GM21529 (cell line): ENCODE results near the gene IKBKG.
"Not testable (repeated sequence)": the region's sequence is repeated elsewhere in the genome, so short reads cannot be mapped to it uniquely, and the experiment has no call there.

Experiments
- ATAC-seq: cut with Tn5 transposase; IDR thresholded peaks from one replicate; pipeline ENCODE4 v1.9.1; 2021; ENCODE audit not compliant: unreplicated experiment

The IKBKG gene

GRCh38 chrX:154558060-154558690, 10.8 kb downstream of the IKBKG start:
- not testable (repeated sequence) for ATAC-seq

- not testable (repeated sequence) for ATAC-seq
Measured at GRCh38 chrX:154558896-154559295, 11.5 kb downstream of the IKBKG start.

GRCh38 chrX:154560326-154560725, 12.9 kb downstream of the IKBKG start:
- ATAC-seq: not testable (repeated sequence)

- not testable (repeated sequence) for ATAC-seq
Measured at GRCh38 chrX:154562295-154562694, 14.9 kb downstream of the IKBKG start.

- ATAC-seq: not testable (repeated sequence)
Measured at GRCh38 chrX:154570361-154570760, 22.9 kb downstream of the IKBKG start.

- ATAC-seq: not testable (repeated sequence)
Measured at GRCh38 chrX:154573061-154573460, 25.6 kb downstream of the IKBKG start.

GRCh38 chrX:154575076-154575475, 27.7 kb downstream of the IKBKG start:
- not testable (repeated sequence) for ATAC-seq

- not testable (repeated sequence) for ATAC-seq
Measured at GRCh38 chrX:154582994-154583393, 35.6 kb downstream of the IKBKG start.

GRCh38 chrX:154584585-154585183, 37.3 kb downstream of the IKBKG start, which contains the start of gene CTAG1A:
CTAG1A (plus strand) TSS chrX:154585133; CDS start chrX:154585207, 74 bp downstream.
- not testable (repeated sequence) for ATAC-seq

- not testable (repeated sequence) for ATAC-seq
Measured at GRCh38 chrX:154590415-154590814, 43.0 kb downstream of the IKBKG start.

- no peak for ATAC-seq
Measured at GRCh38 chrX:154592505-154592904, 45.1 kb downstream of the IKBKG start.

GRCh38 chrX:154593201-154593600, 45.8 kb downstream of the IKBKG start:
- ATAC-seq: no peak

GRCh38 chrX:154594491-154594890, 47.1 kb downstream of the IKBKG start:
- no peak for ATAC-seq

- ATAC-seq: no peak
Measured at GRCh38 chrX:154595559-154596249, 48.3 kb downstream of the IKBKG start.

GRCh38 chrX:154596290-154596929, 49.0 kb downstream of the IKBKG start:
- no peak for ATAC-seq

- ATAC-seq: no peak
Measured at GRCh38 chrX:154597221-154597620, 49.8 kb downstream of the IKBKG start.

- ATAC-seq: no peak
Measured at GRCh38 chrX:154598656-154599055, 51.2 kb downstream of the IKBKG start.

- ATAC-seq: no peak
Measured at GRCh38 chrX:154599531-154599930, 52.1 kb downstream of the IKBKG start.

GRCh38 chrX:154600759-154601374, 53.4 kb downstream of the IKBKG start:
- no peak for ATAC-seq

GRCh38 chrX:154602226-154602625, 54.8 kb downstream of the IKBKG start:
- ATAC-seq: no peak
